ENCODE results near the gene TBX1.
"Not testable (repeated sequence)": the region's sequence is repeated elsewhere in the genome, so short reads cannot be mapped to it uniquely, and the experiment has no call there.

TBX1 gene

GRCh38 chr22:19769393-19769715 lies 8.8 kb downstream of the TBX1 start:
- H3K9me3 Mint-ChIP-seq = no peaks in the 10 kb centered on the region
- peaks cover 67% of the 10 kb centered on the region for H3K27me3 Mint-ChIP-seq (ENCODE audit: low read depth)
- H3K27ac Mint-ChIP-seq = no peak overlapping the region
- no peak overlapping the region for H3K4me3 Mint-ChIP-seq
- no peaks in the 10 kb centered on the region for H3K36me3 Mint-ChIP-seq (ENCODE audit: low read depth)
- peaks cover 6% of the 10 kb centered on the region for H3K4me1 Mint-ChIP-seq (ENCODE audit: low read depth)

- Mint-ChIP-seq H3K36me3 (ENCODE audit: low read depth) (no peaks in the 10 kb centered on the region), H3K4me3 (no peak overlapping the region), H3K9me3 (no peaks in the 10 kb centered on the region), H3K27me3 (ENCODE audit: low read depth) (peaks cover 59% of the 10 kb centered on the region), H3K27ac (no peak overlapping the region), H3K4me1 (ENCODE audit: low read depth) (peaks cover 4% of the 10 kb centered on the region)
Observed at GRCh38 chr22:19770349-19771220, 10.0 kb downstream of the TBX1 start.

- no peak overlapping the region for H3K27ac Mint-ChIP-seq
- no peak overlapping the region for H3K4me3 Mint-ChIP-seq
- H3K9me3 Mint-ChIP-seq = no peaks in the 10 kb centered on the region
- peaks cover 5% of the 10 kb centered on the region for H3K4me1 Mint-ChIP-seq (ENCODE audit: low read depth)
- no peaks in the 10 kb centered on the region for H3K36me3 Mint-ChIP-seq (ENCODE audit: low read depth)
- H3K27me3 Mint-ChIP-seq (ENCODE audit: low read depth) = peaks cover 53% of the 10 kb centered on the region
Observed at GRCh38 chr22:19772422-19772672, 11.8 kb downstream of the TBX1 start.

GRCh38 chr22:19772673-19773469 lies 12.3 kb downstream of the TBX1 start:
- no peaks in the 10 kb centered on the region for H3K36me3 Mint-ChIP-seq (ENCODE audit: low read depth)
- H3K9me3 Mint-ChIP-seq = no peaks in the 10 kb centered on the region
- H3K27ac Mint-ChIP-seq = no peak overlapping the region
- H3K4me3 Mint-ChIP-seq = no peak overlapping the region
- H3K4me1 Mint-ChIP-seq (ENCODE audit: low read depth) = peaks cover 4% of the 10 kb centered on the region
- H3K27me3 Mint-ChIP-seq (ENCODE audit: low read depth) = peaks cover 48% of the 10 kb centered on the region

GRCh38 chr22:19773470-19774040 lies 13.0 kb downstream of the TBX1 start:
- Mint-ChIP-seq H3K27ac (no peak overlapping the region), H3K4me3 (no peak overlapping the region), H3K9me3 (no peaks in the 10 kb centered on the region), H3K27me3 (ENCODE audit: low read depth) (peaks cover 41% of the 10 kb centered on the region), H3K36me3 (ENCODE audit: low read depth) (no peaks in the 10 kb centered on the region), H3K4me1 (ENCODE audit: low read depth) (peaks cover 4% of the 10 kb centered on the region)

GRCh38 chr22:19774628-19775027 lies 14.1 kb downstream of the TBX1 start:
- peaks cover 4% of the 10 kb centered on the region for H3K4me1 Mint-ChIP-seq (ENCODE audit: low read depth)
- H3K27ac Mint-ChIP-seq = no peak overlapping the region
- H3K9me3 Mint-ChIP-seq = no peaks in the 10 kb centered on the region
- no peak overlapping the region for H3K4me3 Mint-ChIP-seq
- peaks cover 37% of the 10 kb centered on the region for H3K27me3 Mint-ChIP-seq (ENCODE audit: low read depth)
- no peaks in the 10 kb centered on the region for H3K36me3 Mint-ChIP-seq (ENCODE audit: low read depth)

GRCh38 chr22:19775496-19776325 lies 15.1 kb downstream of the TBX1 start:
- H3K4me1 Mint-ChIP-seq (ENCODE audit: low read depth) = peaks cover 4% of the 10 kb centered on the region
- peaks cover 39% of the 10 kb centered on the region for H3K27me3 Mint-ChIP-seq (ENCODE audit: low read depth)
- H3K9me3 Mint-ChIP-seq = no peaks in the 10 kb centered on the region
- no peak overlapping the region for H3K4me3 Mint-ChIP-seq
- no peaks in the 10 kb centered on the region for H3K36me3 Mint-ChIP-seq (ENCODE audit: low read depth)
- no peak overlapping the region for H3K27ac Mint-ChIP-seq

GRCh38 chr22:19776433-19777031 lies 16.0 kb downstream of the TBX1 start:
- Mint-ChIP-seq H3K27ac (no peak overlapping the region), H3K27me3 (ENCODE audit: low read depth) (peaks cover 34% of the 10 kb centered on the region), H3K4me3 (no peak overlapping the region), H3K9me3 (no peaks in the 10 kb centered on the region), H3K4me1 (ENCODE audit: low read depth) (peaks cover 4% of the 10 kb centered on the region), H3K36me3 (ENCODE audit: low read depth) (no peaks in the 10 kb centered on the region)

GRCh38 chr22:19777192-19777591 lies 16.6 kb downstream of the TBX1 start:
- peaks cover 28% of the 10 kb centered on the region for H3K27me3 Mint-ChIP-seq (ENCODE audit: low read depth)
- H3K27ac Mint-ChIP-seq = not testable (repeated sequence)

GRCh38 chr22:19779011-19779421 lies 18.4 kb downstream of the TBX1 start:
- H3K4me1 Mint-ChIP-seq (ENCODE audit: low read depth) = peaks cover 4% of the 10 kb centered on the region
- no peak overlapping the region for H3K27ac Mint-ChIP-seq
- H3K36me3 Mint-ChIP-seq (ENCODE audit: low read depth) = no peaks in the 10 kb centered on the region

More at GRCh38 chr22:19777192-19777591, 16.6 kb downstream of the TBX1 start:
- H3K4me3 Mint-ChIP-seq; H3K36me3 Mint-ChIP-seq (ENCODE audit: low read depth); H3K9me3 Mint-ChIP-seq; H3K4me1 Mint-ChIP-seq (ENCODE audit: low read depth): not testable (repeated sequence)

GRCh38 chr22:19779685-19780268 lies 19.2 kb downstream of the TBX1 start:
- no peak overlapping the region for H3K27ac Mint-ChIP-seq
- H3K4me3 Mint-ChIP-seq = no peak overlapping the region
- H3K4me1 Mint-ChIP-seq (ENCODE audit: low read depth) = peaks cover 4% of the 10 kb centered on the region
- no peaks in the 10 kb centered on the region for H3K36me3 Mint-ChIP-seq (ENCODE audit: low read depth)
- peaks cover 14% of the 10 kb centered on the region for H3K27me3 Mint-ChIP-seq (ENCODE audit: low read depth)
- H3K9me3 Mint-ChIP-seq = no peaks in the 10 kb centered on the region

More at GRCh38 chr22:19779011-19779421, 18.4 kb downstream of the TBX1 start:
- H3K27me3 Mint-ChIP-seq (ENCODE audit: low read depth) = peaks cover 18% of the 10 kb centered on the region
- H3K4me3 Mint-ChIP-seq = no peak overlapping the region
- no peaks in the 10 kb centered on the region for H3K9me3 Mint-ChIP-seq

GRCh38 chr22:19782533-19782932 lies 22.0 kb downstream of the TBX1 start:
- H3K4me3 Mint-ChIP-seq = no peak overlapping the region
- H3K27me3 Mint-ChIP-seq (ENCODE audit: low read depth) = peaks cover 14% of the 10 kb centered on the region
- H3K27ac Mint-ChIP-seq = no peak overlapping the region
- no peaks in the 10 kb centered on the region for H3K9me3 Mint-ChIP-seq
- no peaks in the 10 kb centered on the region for H3K4me1 Mint-ChIP-seq (ENCODE audit: low read depth)
- no peaks in the 10 kb centered on the region for H3K36me3 Mint-ChIP-seq (ENCODE audit: low read depth)

GRCh38 chr22:19783586-19784383 lies 23.2 kb downstream of the TBX1 start:
- Mint-ChIP-seq H3K36me3 (ENCODE audit: low read depth) (no peaks in the 10 kb centered on the region), H3K9me3 (no peaks in the 10 kb centered on the region), H3K4me1 (ENCODE audit: low read depth) (no peaks in the 10 kb centered on the region), H3K27me3 (ENCODE audit: low read depth) (peaks cover 13% of the 10 kb centered on the region), H3K27ac (no peak overlapping the region), H3K4me3 (no peak overlapping the region)
